Right forelimb (tissue), 1 donor: ENCODE results near the gene TRAPPC2L.

Experiments
- DNase-seq: peaks from one replicate; pipeline ENCODE4 v3.0.0-alpha.2; 2018

The TRAPPC2L gene

DNA sequence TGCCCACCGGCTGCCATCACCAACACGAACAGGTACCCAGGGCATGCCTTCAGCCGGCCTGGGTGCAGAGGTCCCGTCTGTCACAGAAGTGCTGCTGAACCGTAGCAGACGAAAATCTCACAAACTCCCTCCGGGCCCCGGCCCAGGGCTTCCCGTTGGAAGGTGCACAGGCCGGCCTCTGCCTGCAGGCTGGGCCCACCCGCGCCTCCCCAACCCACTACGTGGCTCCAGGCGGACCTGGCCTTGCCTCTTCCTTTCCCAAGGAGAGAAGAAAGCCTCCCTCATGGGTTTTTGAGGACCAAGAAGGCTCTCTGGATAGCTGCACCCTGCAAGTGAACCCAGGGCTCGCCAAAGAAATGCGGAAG lies 55.0 kb downstream of the TRAPPC2L start:
- no peak for DNase-seq
